Stomach smooth muscle (tissue), 2 donors: ENCODE measurements around the gene EPS15.
"Not testable (repeated sequence)": the region's sequence is repeated elsewhere in the genome, so short reads cannot be mapped to it uniquely, and the experiment has no call there.

Source experiments
- H3K27ac ChIP-seq: one replicate; pipeline ENCODE4 v1.7.0; 2013; ENCODE audit warnings: mild to moderate bottlenecking, low read length, inconsistent platforms
- H3K27me3 ChIP-seq, 2 donors: one replicate each; pipeline ENCODE4 v1.7.0; 2013; ENCODE audit warnings: low read length in 2 of 2; ENCODE audit not compliant: insufficient read depth in 2 of 2, control insufficient read depth in 1 of 2
- H3K36me3 ChIP-seq, 2 donors: one replicate each; pipeline ENCODE4 v1.7.0; 2013; ENCODE audit warnings: low read length in 2 of 2; ENCODE audit not compliant: control insufficient read depth in 2 of 2, insufficient read depth in 2 of 2
- H3K4me1 ChIP-seq: one replicate; pipeline ENCODE4 v1.7.0; 2013; ENCODE audit warnings: low read length; ENCODE audit not compliant: control insufficient read depth, insufficient read depth
- H3K4me3 ChIP-seq, 2 donors: one replicate each; pipeline ENCODE4 v1.7.0; 2013; ENCODE audit warnings: low read length in 2 of 2
- H3K9ac ChIP-seq, 2 donors: one replicate each; pipeline ENCODE4 v1.7.0; 2013; ENCODE audit warnings: low read length in 2 of 2, mild to moderate bottlenecking in 1 of 2
- H3K9me3 ChIP-seq, 2 donors: one replicate each; pipeline ENCODE4 v1.7.0; 2013; ENCODE audit warnings: low read length in 2 of 2; ENCODE audit not compliant: control insufficient read depth in 2 of 2
- donor health status: healthy.
- donor health status: Pancreatic carcinoma.

EPS15 gene

DNA sequence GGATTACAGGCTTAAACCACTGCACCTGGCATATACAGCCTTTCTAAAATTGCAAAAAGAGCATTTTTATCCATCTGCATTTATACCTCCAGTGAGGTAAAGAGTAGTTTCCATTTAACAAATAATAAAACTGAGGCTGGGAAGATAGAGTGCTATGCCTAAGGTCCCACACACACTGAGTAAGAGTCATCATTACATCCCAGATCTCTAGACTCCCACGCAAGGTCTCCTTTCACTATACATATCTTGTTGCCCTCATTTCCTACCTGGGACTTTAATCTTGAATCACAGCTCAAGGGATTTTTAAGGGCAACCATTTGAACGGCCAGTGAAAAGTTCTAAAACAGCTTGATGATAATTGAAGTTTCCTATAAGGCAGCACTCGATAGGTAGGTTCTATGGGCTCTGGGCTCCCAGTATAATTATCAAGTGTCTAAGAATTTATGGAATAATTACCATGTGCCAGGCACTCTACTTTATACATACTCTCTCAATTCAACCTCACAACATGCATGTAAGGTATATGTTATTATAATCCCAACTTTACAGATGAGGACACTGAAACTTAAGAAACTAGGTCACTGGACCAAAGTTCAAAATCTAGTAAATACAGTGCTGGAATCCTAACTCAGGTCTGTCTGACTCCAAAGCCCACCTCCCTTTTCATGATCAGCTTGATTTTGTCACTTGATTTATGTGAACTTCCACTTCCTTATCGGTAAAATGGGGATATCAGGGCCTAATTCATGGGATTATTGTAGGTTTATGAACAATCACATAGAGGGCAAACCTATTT, 23.3 kb upstream of the EPS15 start:
- Histone ChIP-seq H3K9ac (no peak overlapping the region), H3K36me3 (no peaks in the 10 kb centered on the region), H3K4me1 (no peaks in the 10 kb centered on the region), H3K9me3 (no peaks in the 10 kb centered on the region), H3K27me3 (no peaks in the 10 kb centered on the region), H3K4me3 (no peak overlapping the region), H3K27ac (no peak overlapping the region)

DNA sequence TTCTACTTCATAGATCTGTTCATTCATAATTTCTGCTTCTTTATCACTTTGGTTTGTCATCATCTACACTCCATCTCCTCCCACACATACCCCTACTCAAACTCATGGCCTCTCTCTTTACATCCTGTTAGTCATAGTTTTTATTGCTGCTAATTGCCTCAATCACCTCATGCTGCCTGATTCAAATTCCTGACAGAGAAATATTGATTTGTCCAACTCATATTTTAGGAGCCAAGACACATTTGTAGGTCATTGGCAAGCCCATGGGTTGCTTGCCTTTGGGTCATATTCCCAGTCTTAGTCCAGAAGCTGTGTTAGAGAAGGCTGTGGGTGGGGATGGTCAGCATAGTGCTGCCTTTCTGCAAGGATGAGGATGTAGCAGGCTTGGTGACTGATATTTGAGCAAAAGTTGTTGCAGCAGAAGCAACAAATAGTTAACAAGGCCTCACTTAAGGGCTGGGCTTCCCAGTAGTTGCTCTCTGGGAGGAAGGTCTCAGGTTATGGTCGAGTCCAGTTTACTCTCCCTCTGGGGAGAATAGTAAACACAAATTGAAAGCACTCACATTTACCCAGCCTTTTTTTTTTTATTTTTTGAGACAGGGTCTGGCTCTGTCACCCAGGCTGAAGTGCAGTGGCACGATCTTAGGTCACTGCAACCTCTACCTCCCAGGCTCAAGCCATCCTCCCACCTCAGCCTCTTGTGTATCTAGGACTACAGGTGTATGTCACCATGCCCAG, 22.4 kb upstream of the EPS15 start:
- Histone ChIP-seq H3K27me3 (no peaks in the 10 kb centered on the region), H3K4me3 (no peak overlapping the region), H3K27ac (no peak overlapping the region), H3K36me3 (no peaks in the 10 kb centered on the region), H3K9ac (no peak overlapping the region), H3K9me3 (no peaks in the 10 kb centered on the region), H3K4me1 (no peaks in the 10 kb centered on the region)

DNA sequence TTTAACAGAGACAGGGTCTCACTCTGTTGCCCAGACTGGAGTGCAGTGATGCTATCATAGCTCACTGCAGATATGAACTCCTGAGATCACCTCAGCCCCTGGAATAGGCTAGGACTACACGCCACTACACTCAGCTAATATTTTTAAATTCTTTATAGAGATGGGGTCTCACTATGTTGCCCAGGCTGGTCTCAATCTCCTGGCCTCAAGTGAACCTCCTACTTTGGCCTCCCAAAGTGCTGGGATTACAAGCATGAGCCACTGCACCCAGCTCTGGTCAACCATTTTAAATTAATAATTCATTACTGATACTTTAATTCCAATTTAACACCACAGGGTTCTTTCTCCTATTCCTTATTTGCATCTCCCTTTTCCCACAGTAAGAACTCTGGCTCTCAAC, 18.5 kb upstream of the EPS15 start:
- Histone ChIP-seq H3K4me3 (no peak overlapping the region), H3K27ac (no peak overlapping the region), H3K9me3 (no peaks in the 10 kb centered on the region), H3K9ac (no peak overlapping the region), H3K27me3 (no peaks in the 10 kb centered on the region), H3K36me3 (no peaks in the 10 kb centered on the region), H3K4me1 (no peaks in the 10 kb centered on the region)

DNA sequence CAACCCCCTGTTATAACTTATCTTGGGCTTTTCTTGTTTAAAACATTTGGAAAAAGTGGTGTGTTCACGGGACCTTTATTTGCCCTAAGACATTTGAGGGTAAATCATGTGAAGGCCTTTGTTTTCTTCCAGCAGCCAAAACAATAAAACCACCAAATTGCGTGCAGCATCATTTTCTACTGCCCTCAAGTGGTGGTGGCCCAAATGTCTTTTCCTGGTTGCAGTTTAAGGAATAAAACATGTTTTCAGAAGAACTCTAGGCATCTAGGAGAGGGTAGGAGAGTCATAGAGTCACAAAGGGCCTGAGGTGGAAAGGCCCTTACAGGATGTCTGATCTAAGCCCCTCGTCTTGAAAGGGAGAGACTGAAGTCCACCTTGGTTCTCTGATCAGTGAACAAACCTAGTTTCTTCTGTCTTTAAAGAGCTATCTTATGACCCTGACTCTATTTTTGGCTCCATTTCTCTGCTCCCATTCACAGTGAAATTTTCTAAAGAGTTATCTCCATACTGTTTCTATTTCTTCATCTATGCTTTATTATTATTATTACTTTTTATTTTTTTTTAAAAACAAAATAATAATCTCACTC, 16.0 kb upstream of the EPS15 start:
- no peaks in the 10 kb centered on the region for H3K4me1 ChIP-seq
- H3K27me3 ChIP-seq: no peaks in the 10 kb centered on the region
- H3K4me3 ChIP-seq: no peak overlapping the region
- H3K9ac ChIP-seq: no peak overlapping the region
- H3K27ac ChIP-seq: no peak overlapping the region
- H3K9me3 ChIP-seq: no peaks in the 10 kb centered on the region
- no peaks in the 10 kb centered on the region for H3K36me3 ChIP-seq

DNA sequence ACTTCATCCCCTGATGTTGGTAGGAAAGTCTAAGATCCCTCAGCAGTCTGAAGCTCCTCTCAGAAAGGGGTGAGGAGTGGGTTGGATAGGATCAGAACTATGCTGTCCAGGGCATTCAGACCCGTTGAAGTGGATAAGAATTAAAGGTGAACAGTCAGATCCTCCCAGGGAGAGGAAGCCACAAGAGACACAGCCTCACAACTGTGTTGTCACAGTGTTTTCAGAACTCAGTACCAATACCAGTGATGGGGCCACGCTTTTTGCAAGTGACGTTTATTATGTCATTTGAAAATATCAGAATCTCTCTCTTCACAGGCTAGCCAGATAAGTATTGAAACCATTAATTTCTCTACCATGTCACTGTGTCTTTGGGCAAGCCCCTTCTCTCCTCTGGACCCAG, 15.4 kb upstream of the EPS15 start:
- no peaks in the 10 kb centered on the region for H3K4me1 ChIP-seq
- H3K9ac ChIP-seq: no peak overlapping the region
- no peak overlapping the region for H3K27ac ChIP-seq

DNA sequence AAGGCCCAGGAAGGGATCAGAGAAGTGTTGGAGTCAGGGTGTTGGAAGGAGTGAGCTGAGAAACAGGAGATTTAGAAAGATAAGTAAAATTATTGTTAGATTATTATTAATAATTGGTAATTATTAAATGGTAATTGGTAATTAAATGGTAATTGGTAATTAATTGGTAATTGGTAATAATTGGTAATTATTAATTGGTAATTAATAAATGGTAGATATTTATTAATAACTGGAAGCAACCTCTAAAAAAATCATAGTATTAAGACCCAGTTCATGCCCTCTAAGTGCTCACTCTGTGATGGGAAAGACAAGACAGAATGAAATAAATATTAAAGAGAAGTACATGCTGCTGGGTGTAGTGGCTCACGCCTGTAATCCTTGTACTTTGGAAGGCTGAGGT, 13.8 kb upstream of the EPS15 start:
- no peak overlapping the region for H3K27ac ChIP-seq
- H3K9ac ChIP-seq: no peak overlapping the region
- no peaks in the 10 kb centered on the region for H3K27me3 ChIP-seq
- H3K4me3 ChIP-seq: no peak overlapping the region
- no peaks in the 10 kb centered on the region for H3K9me3 ChIP-seq
- no peaks in the 10 kb centered on the region for H3K36me3 ChIP-seq
- H3K4me1 ChIP-seq: no peaks in the 10 kb centered on the region

More for the DNA sequence above, 15.4 kb upstream of the EPS15 start:
- Histone ChIP-seq H3K27me3 (no peaks in the 10 kb centered on the region), H3K36me3 (no peaks in the 10 kb centered on the region), H3K9me3 (no peaks in the 10 kb centered on the region), H3K4me3 (no peak overlapping the region)

DNA sequence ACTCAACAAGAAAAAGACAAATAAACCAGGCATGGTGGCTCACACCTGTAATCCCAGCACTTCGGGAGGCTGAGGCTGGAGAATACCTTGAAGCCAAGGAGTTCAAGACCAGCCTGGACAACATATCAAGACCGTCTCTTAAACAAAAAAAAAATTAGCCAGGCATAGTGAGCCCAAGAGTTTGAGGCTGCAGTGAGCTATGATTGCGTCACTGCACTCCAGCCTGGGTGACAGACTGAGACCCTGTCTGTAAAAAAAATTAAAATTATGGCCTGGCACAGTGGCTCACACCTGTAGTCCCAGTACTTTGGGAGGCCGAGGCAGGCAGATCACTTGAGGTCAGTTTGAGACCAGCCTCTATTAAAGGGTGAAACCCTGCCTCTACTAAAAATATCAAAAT, 11.4 kb upstream of the EPS15 start:
- H3K4me1 ChIP-seq: not testable (repeated sequence)

DNA sequence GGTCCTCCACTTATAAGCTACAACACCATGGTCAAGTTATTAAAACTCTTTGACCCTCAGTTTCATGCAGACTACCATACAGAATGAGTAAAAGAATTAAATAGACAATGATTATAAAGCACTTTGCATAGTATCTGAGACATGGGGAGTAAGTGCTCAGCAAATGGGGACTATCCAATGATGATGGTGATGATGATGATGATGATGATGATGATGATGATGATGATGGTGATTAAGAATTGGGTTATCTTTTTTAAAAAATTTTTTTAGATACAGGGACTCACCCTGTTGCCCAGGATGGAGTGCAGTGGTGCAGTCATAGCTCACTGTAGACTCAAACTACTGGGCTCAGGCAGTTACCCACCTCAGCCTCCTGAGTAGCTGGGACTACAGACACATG, 8.1 kb upstream of the EPS15 start:
- H3K9ac ChIP-seq: no peak overlapping the region
- no peaks in the 10 kb centered on the region for H3K4me1 ChIP-seq
- H3K27me3 ChIP-seq: no peaks in the 10 kb centered on the region
- no peak overlapping the region for H3K4me3 ChIP-seq
- no peaks in the 10 kb centered on the region for H3K36me3 ChIP-seq
- no peaks in the 10 kb centered on the region for H3K9me3 ChIP-seq
- no peak overlapping the region for H3K27ac ChIP-seq

More for the DNA sequence above, 11.4 kb upstream of the EPS15 start:
- not testable (repeated sequence) for H3K36me3 ChIP-seq, H3K27ac ChIP-seq, H3K9ac ChIP-seq, H3K9me3 ChIP-seq, H3K27me3 ChIP-seq, H3K4me3 ChIP-seq

DNA sequence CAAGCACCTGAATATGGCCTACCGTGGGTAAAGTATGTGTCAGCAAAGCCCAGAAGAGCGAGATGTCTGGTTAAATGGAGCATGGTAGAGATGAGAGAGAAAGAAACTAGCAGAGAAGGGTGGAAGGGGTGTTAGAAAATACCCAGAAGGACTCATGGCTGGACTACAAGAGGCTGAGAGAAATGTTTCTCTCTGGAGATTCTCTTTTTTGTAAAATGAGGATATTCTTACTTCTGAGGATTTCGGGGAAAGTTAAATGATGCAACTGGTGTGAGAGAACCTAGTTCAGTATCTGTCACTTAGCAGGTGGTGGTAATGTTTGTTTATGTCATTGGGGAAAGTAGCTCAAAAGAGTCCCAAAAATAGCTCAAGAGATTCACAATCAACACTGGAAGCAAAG, 7.2 kb upstream of the EPS15 start:
- Histone ChIP-seq H3K9ac (no peak overlapping the region), H3K9me3 (no peaks in the 10 kb centered on the region), H3K27me3 (no peaks in the 10 kb centered on the region), H3K4me1 (no peaks in the 10 kb centered on the region), H3K36me3 (no peaks in the 10 kb centered on the region), H3K27ac (no peak overlapping the region), H3K4me3 (no peak overlapping the region)

DNA sequence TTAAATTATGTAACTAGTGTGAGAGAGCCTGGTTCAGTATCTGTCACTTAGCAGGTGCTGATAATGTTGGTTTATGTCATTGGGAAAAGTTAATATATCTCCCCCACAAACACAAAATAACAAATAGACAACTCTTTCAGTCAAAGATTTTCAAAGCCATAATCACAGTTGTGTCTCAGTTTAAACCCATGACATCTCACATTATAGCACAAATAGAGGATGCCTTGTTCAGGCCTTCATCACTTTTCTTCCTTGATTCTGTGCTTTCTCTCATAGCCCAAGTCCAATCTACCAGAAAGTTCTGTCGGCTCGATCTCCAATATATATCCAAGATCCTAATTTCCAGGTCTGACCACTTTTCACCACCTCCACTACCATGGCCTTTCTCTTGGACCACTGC, 6.2 kb upstream of the EPS15 start:
- H3K9me3 ChIP-seq: no peaks in the 10 kb centered on the region
- H3K27me3 ChIP-seq: no peaks in the 10 kb centered on the region
- no peaks in the 10 kb centered on the region for H3K4me1 ChIP-seq
- H3K27ac ChIP-seq: no peak overlapping the region
- no peak overlapping the region for H3K4me3 ChIP-seq
- no peaks in the 10 kb centered on the region for H3K36me3 ChIP-seq
- no peak overlapping the region for H3K9ac ChIP-seq

DNA sequence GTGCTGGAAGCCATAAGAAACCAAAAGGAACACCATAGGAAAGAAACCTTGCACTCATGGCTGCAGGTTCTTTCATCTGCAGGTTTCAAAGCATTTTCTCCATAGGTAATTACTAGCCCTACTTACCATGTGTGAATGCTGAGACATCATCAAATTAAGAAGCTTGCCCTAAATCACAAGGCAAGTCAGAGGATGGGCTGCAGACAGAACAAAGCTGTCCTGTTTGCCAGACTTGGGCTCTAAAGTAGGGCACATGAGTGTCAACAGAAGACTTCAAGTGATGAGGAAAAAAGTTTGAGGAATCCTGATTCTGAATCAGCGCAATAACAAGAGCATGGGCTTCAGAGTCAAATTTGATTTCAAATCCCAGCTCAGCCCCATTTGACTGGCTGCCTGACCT, 5.8 kb upstream of the EPS15 start:
- H3K9me3 ChIP-seq: no peaks in the 10 kb centered on the region
- H3K9ac ChIP-seq: no peak overlapping the region
- H3K4me3 ChIP-seq: no peak overlapping the region
- no peaks in the 10 kb centered on the region for H3K4me1 ChIP-seq
- no peaks in the 10 kb centered on the region for H3K36me3 ChIP-seq
- no peaks in the 10 kb centered on the region for H3K27me3 ChIP-seq
- no peak overlapping the region for H3K27ac ChIP-seq
